WTC11 (cell line): ENCODE data around the gene FADS6. TPM values are rescaled to one million over a fixed set of nuclear protein-coding genes. Genes with fewer than 3 reads are reported as not detected.

ENCODE experiments used
- ATAC-seq: fragments of 200-7000 bp; cut with Tn5 transposase; 2 replicates; pipeline ENCODE4 v1.10.0; 2021; ENCODE audit warnings: mild to moderate bottlenecking, moderate library complexity
- CTCF ChIA-PET: fragments of 300-600 bp; sonication (Branson Sonifier 250); formaldehyde crosslinking; loops from one replicate; lab custom pipeline; 2021; ENCODE audit warnings: antibody characterized with exemption; lab: Charles Lee
- POLR2A ChIA-PET: fragments of 350-600 bp; sonication (Branson Sonifier 250); formaldehyde crosslinking; loops from one replicate; lab custom pipeline; 2021; ENCODE audit warnings: antibody characterized with exemption; lab: Charles Lee
- DNase-seq: peaks from one replicate; pipeline ENCODE4 v3.0.0; 2021; ENCODE audit warnings: low spot score
- H3K27ac Mint-ChIP-seq: 2 replicates; pipeline ENCODE4 v1.8.0; 2021; ENCODE audit warnings: mixed read lengths
- H3K27me3 Mint-ChIP-seq: 2 replicates; pipeline ENCODE4 v1.8.0; 2021; ENCODE audit warnings: low read depth, mild to moderate bottlenecking, moderate library complexity, mixed read lengths
- H3K36me3 Mint-ChIP-seq: 2 replicates; pipeline ENCODE4 v1.8.0; 2021; ENCODE audit warnings: mixed read lengths
- H3K4me1 Mint-ChIP-seq: 2 replicates; pipeline ENCODE4 v1.8.0; 2022; ENCODE audit warnings: mixed read lengths
- H3K4me3 Mint-ChIP-seq: 2 replicates; pipeline ENCODE4 v1.8.0; 2021; ENCODE audit warnings: mild to moderate bottlenecking, moderate library complexity, mixed read lengths
- H3K9me3 Mint-ChIP-seq: 2 replicates; pipeline ENCODE4 v1.8.0; 2021; ENCODE audit warnings: mixed read lengths
- AFF4 ChIP-seq: sonication (generic); formaldehyde crosslinking; IDR thresholded peaks from 2 replicates; pipeline ENCODE4 v1.8.1; 2023; ENCODE audit warnings: mild to moderate bottlenecking, missing genetic modification reagents, borderline replicate concordance
- ATF1 ChIP-seq: sonication (generic); formaldehyde crosslinking; IDR thresholded peaks from 2 replicates; pipeline ENCODE4 v1.8.1; 2023; ENCODE audit warnings: mild to moderate bottlenecking, moderate library complexity, missing genetic modification reagents
- CBFB ChIP-seq: sonication (generic); formaldehyde crosslinking; IDR thresholded peaks from 2 replicates; pipeline ENCODE4 v1.8.1; 2022; ENCODE audit warnings: mild to moderate bottlenecking, low read depth, missing genetic modification reagents
- EMX1 ChIP-seq: fragments of 250-450 bp; sonication (Bioruptor Pico); IDR thresholded peaks from 2 replicates; pipeline ENCODE4 v1.8.0; 2021; ENCODE audit warnings: mild to moderate bottlenecking
- GRHL2 ChIP-seq: fragments of 250-450 bp; sonication (Bioruptor Pico); IDR thresholded peaks from 2 replicates; pipeline ENCODE4 v1.8.0; 2022; ENCODE audit warnings: mild to moderate bottlenecking, moderate library complexity; ENCODE audit not compliant: insufficient replicate concordance, severe bottlenecking
- IRF1 ChIP-seq: sonication (generic); formaldehyde crosslinking; IDR thresholded peaks from 2 replicates; pipeline ENCODE4 v1.8.0; 2023; ENCODE audit warnings: missing genetic modification reagents
- MLX ChIP-seq: sonication (generic); formaldehyde crosslinking; IDR thresholded peaks from 2 replicates; pipeline ENCODE4 v1.8.1; 2023; ENCODE audit warnings: mild to moderate bottlenecking, missing genetic modification reagents, moderate library complexity
- PREB ChIP-seq: sonication (generic); formaldehyde crosslinking; IDR thresholded peaks from 2 replicates; pipeline ENCODE4 v1.8.1; 2022; ENCODE audit warnings: mild to moderate bottlenecking, missing genetic modification reagents, moderate library complexity, borderline replicate concordance
- PRRX2 ChIP-seq: fragments of 250-450 bp; sonication (Bioruptor Pico); IDR thresholded peaks from 2 replicates; pipeline ENCODE4 v1.8.0; 2021; ENCODE audit warnings: mild to moderate bottlenecking
- RELA ChIP-seq: sonication (generic); formaldehyde crosslinking; IDR thresholded peaks from 2 replicates; pipeline ENCODE4 v1.8.1; 2022; ENCODE audit warnings: missing genetic modification reagents, mild to moderate bottlenecking, borderline replicate concordance
- STAT6 ChIP-seq: sonication (generic); formaldehyde crosslinking; conservative IDR thresholded peaks from 2 replicates; pipeline ENCODE4 v1.8.1; 2023; ENCODE audit warnings: mild to moderate bottlenecking, low read depth, missing genetic modification reagents, moderate library complexity
- TEAD4 ChIP-seq: sonication (generic); formaldehyde crosslinking; IDR thresholded peaks from 2 replicates; pipeline ENCODE4 v1.8.0; 2022; ENCODE audit warnings: mild to moderate bottlenecking, missing genetic modification reagents
- ZBTB43 ChIP-seq: sonication (generic); formaldehyde crosslinking; IDR thresholded peaks from 2 replicates; pipeline ENCODE4 v1.8.1; 2023; ENCODE audit warnings: mild to moderate bottlenecking, missing genetic modification reagents
- total RNA-seq: library from RNA; stranded (reverse); gene quantifications from 3 replicates; pipeline ENCODE4 v1.2.3, GENCODE V29; 2021

Gene FADS6
- total RNA-seq, 1 experiment from 2014 or later: 1.2 TPM

GRCh38 chr17:74875155-74875976, 18.1 kb downstream of the FADS6 start:
- no peaks in the 10 kb centered on the region for H3K9me3 Mint-ChIP-seq
- no peak overlapping the region for H3K27ac Mint-ChIP-seq
- H3K4me1 Mint-ChIP-seq: peaks cover 22% of the 10 kb centered on the region
- CTCF ChIA-PET: interaction anchor here (1.0 to 3.3 kb wide), 4 partner anchors 9 to 86 kb away, joined by 3 to 49 read pairs (median 6); no protein-coding TSS in a partner anchor
- TF ChIP-seq MLX (CRISPR knock-in tag) (no peak), GRHL2 (no peak), RELA (CRISPR knock-in tag) (no peak), STAT6 (CRISPR knock-in tag) (no peak), ATF1 (CRISPR knock-in tag) (no peak)
- DNase-seq: no peak
- ATAC-seq: no peak
- H3K36me3 Mint-ChIP-seq: peaks cover 7% of the 10 kb centered on the region
- H3K4me3 Mint-ChIP-seq: no peak overlapping the region
- H3K27me3 Mint-ChIP-seq: peaks cover 5% of the 10 kb centered on the region
- POLR2A ChIA-PET: no interaction called here

GRCh38 chr17:74874615-74875037, 18.8 kb downstream of the FADS6 start:
- DNase-seq (no peak), ATAC-seq (no peak)
- TF ChIP-seq CBFB (CRISPR knock-in tag): no peak
- no peak for TF ChIP-seq PRRX2 (CRISPR knock-in tag)
- TF ChIP-seq GRHL2: no peak
- TF ChIP-seq ZBTB43 (CRISPR knock-in tag): no peak
- no peak for TF ChIP-seq STAT6 (CRISPR knock-in tag)
- H3K4me3 Mint-ChIP-seq: no peak overlapping the region; the same call in 1 of the 2 replicates
- ChIA-PET CTCF (interaction anchor here (1.6 to 3.3 kb wide), 3 partner anchors 9 to 86 kb away, joined by 4 to 49 read pairs (median 33); no protein-coding TSS in a partner anchor), POLR2A (no interaction called here)
- no peak overlapping the region for H3K27ac Mint-ChIP-seq
- peaks cover 11% of the 10 kb centered on the region for H3K36me3 Mint-ChIP-seq
- no peaks in the 10 kb centered on the region for H3K9me3 Mint-ChIP-seq
- peaks cover 8% of the 10 kb centered on the region for H3K27me3 Mint-ChIP-seq
- H3K4me1 Mint-ChIP-seq: peaks cover 22% of the 10 kb centered on the region

- no peak for DNase-seq
- Mint-ChIP-seq H3K4me3 (peak overlapping the region; percentile 81), H3K27ac (peak overlapping the region; percentile 98), H3K27me3 (peaks cover 8% of the 10 kb centered on the region), H3K36me3 (peaks cover 15% of the 10 kb centered on the region), H3K9me3 (no peaks in the 10 kb centered on the region), H3K4me1 (peaks cover 22% of the 10 kb centered on the region)
- no peak for ATAC-seq
- ChIA-PET POLR2A (interaction anchor here (0.5 to 2.1 kb wide), 9 partner anchors 8 to 839 kb away, joined by 3 to 9 read pairs (median 4); partner anchors contain the start of genes HID1 and NAT9), CTCF (interaction anchor here (1.1 to 3.3 kb wide), 17 partner anchors 8 to 180 kb away, joined by 3 to 87 read pairs (median 7); partner anchors contain the start of genes GRIN2C, NAT9, OTOP2 and OTOP3)
- no peak for TF ChIP-seq GRHL2
- no peak for TF ChIP-seq AFF4 (CRISPR knock-in tag)
- no peak for TF ChIP-seq TEAD4 (CRISPR knock-in tag)
- TF ChIP-seq IRF1 (CRISPR knock-in tag): no peak
- TF ChIP-seq PREB (CRISPR knock-in tag): no peak
- TF ChIP-seq EMX1 (CRISPR knock-in tag): no peak
Observed at GRCh38 chr17:74873874-74874614, 19.4 kb downstream of the FADS6 start.
